Right renal cortex interstitium (tissue), 3 donors: Measurements from ENCODE around the gene POLR3K. TPM values are rescaled to one million over a fixed set of nuclear protein-coding genes. Genes with fewer than 3 reads are reported as not detected.
"Not testable (repeated sequence)": the region's sequence is repeated elsewhere in the genome, so short reads cannot be mapped to it uniquely, and the experiment has no call there.

Experiments
- DNase-seq, 3 donors: peaks; one replicate each; pipeline ENCODE4 v3.0.0-alpha.2; 2013; ENCODE audit warnings: low read depth in 3 of 3, low spot score in 2 of 3
- polyA plus RNA-seq, 3 donors: library from polyadenylated mRNA; unstranded; fragments of 120-200 nt; gene quantifications; one replicate each; pipeline ENCODE4 v1.2.1, GENCODE V29; 2013; ENCODE audit not compliant: insufficient read length in 3 of 3

POLR3K gene
- polyA plus RNA-seq, 3 donors: 14.7 to 16.5 (median 15.1) TPM

DNA sequence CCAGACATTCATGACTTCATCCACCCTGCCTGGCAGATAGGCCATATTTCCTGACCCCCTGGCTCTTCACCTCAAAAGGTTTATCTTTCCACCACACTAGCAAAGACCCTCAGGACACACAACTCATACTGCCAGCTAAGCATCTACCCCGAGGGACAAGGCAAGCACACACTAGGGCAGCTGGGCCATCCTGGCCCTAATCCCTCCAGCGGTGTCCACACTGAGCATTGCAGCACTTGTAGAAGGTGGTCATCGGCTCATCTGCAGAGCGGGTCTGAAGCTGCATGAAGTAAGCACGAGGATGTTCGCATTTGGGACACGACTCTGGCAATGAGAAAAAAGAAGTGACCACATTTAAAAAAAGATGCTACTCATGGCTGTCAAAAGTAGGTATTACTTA, 6.2 kb downstream of the POLR3K start:
- DNase-seq: no peak

DNA sequence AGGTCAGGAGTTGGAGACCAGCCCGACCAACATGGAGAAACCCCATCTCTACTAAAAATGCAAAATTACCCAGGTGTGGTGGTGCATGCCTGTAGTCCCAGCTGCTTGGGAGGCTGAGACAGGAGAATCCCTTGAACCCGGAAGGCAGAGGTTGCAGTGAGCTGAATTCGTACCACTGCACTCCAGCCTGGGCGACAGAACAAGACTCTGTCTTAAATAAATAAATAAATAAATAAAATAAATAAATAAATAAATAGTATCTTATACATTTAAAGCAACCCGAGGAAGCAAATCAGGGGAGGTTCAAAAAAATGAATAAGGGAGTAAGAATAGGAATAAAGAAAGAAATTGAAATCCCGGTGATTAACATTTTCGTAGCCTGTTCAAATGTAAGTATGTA, 6.9 kb downstream of the POLR3K start:
- DNase-seq: not testable (repeated sequence)

DNA sequence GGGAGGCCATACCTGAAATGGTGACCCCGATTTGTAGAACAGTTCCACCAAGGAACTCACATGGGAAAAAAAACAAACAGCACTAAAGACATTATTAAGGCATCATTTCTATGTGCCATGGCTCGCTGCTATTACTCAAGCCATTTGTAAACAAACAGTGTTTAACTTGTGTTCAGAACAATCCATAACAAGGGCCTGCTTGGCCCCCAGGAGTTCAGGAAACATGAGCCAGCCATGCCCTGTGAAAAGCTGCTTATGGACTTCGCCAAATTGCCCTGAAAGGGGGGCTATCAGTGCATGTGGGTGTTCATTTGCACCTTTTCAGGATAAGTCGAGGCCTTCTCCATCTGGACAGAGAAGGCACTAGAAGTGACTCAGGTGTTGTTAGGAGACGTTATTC, 8.0 kb downstream of the POLR3K start:
- DNase-seq: no peak

DNA sequence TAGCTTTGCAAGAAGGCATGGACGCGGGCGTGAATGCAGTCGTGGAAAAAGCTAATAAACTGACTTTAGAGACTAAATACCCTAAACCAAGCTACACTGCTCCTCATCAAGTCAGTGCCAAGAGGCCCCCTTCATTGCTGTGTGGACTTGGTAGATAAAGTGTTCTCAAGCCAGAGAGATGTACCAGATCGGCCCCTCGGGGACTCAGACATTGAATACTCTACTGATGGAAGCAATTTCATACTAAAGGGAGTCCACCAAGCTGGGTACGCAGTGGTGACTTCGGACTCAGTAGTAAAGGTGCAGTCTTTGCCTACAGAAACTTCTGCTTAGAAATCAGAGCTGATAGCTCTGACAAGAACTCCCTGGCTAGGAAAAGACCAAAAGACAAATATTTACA, 8.8 kb downstream of the POLR3K start:
- no peak for DNase-seq

DNA sequence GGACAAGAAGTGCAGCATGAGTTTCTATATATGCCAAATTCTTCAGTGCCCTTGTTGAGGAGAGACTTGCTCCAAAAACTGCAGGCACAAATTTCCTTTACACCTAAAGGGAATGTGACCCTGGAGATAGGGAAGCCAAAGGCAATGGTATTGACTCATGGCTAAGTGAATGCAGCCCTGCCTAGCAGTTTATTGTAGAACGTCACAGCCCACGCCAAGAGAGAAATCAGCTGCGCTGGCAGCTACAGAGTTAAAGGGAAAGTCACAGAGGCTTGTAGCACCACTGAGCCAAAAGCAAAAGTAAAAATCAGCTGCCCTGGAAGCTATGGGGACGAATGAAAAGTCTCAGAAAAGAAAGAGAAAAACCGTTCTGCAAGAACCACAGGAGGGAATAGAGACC, 10.1 kb downstream of the POLR3K start:
- no peak for DNase-seq

DNA sequence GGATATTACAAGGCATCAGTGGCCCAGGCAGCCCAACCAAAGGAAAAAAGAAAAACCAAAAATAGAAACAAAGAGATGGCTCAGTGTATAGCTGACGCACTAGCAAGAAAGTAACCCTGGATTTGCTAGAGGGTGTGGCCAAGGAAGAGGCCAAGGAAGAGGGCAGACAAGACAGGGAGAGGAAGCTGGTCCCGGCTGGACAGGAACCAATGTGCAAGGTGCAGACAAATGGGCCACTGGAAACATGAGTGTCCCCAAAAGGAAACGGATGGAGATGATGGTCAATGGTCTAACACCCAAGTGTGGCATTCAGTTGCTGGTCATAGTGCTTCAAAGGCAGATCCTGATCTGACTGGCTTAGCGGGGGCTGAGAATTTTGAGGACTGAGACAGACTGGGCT, 10.7 kb downstream of the POLR3K start:
- DNase-seq: no peak

DNA sequence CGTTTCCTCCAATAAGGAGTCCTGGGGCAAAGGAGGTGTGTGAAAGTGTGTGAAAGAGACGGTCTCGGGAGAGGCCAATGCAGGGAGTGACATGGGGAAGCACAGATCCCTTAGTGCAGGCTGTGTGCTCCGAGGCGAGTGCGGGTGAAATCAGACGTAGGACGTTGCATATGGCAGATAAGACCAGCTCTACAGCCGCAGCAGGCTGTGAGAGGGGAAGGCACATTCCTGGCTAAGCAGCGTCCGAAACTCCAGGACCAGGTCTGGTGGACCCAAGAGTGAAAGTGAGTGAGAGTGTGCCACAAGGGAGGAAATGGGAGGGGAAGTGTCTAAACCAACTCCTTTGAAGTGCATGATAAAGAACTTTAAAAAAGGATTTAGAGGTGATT, 11.3 kb downstream of the POLR3K start:
- no peak for DNase-seq

DNA sequence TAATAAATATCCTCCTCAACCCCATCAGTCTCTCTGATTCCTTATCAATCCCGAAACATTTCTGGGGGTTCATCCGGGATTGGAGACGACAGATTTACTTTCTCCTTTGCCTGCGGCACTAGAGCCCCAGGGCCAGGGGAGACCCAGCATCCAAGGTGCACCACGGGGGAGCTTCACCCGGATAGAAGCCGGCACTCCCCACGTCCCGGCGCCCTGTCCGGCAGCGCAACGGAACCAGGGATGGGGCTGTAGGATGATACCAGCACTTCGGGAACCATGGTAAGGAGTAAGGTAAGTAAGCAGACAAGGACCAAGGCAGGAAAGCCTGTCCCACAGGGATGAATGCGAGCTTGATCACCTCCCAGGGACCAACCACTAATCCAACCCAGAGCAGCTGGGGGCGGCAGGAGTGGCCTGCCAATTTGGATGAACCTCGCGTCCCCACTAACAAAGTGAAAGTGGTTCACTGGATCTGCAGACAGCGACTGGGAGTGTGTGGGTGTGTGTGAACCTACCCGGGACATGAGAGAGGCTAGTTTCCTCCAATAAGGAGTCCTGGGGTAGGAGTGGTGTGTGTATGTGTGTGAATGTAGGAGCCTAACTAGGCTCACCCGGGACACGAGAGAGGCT, 11.9 kb downstream of the POLR3K start:
- DNase-seq: no peak

DNA sequence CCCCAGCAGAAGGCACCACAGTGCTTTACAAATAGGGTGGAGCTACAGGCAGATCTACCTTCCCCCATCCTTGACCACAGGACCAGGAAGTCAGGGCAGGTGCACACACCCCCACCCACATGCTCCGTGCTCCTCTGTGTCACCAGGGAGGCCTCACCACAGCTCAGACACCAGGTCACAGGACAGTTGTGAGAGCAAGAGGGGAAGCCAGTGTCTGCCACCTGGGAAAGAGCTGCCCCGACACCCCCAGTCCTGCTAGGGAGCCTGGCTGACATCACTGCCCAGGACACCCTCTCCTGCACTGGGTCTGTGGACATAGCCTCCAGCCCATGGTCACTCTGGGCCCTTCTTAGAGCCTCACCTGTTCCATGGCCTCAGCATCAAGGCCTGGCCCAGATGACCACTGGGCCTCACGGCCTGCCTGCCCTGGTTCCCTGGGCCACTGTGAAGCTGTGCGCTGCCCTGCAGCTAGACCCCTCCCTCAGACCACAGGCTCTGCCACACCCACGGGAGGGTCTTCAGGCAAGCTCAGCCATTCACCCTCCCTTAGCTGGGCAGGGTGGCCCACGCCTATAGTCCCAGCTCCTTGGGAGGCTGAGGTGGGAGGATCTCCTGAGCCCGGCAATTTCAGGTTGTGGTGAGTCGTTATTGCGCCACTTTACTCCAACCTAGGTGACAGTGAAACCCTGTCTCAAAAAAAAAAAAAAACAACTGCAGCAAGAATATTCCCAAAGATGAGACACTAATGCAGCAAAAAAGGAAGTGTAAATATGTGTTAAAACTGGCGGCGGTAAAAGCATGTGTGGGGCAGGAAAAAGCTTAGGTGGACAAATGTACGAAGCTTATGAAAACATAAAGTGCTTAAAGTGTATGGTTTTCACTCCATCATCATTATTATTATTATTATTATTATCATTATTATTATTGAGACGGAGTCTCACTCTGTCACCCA, 14.2 kb downstream of the POLR3K start:
- no peak for DNase-seq

DNA sequence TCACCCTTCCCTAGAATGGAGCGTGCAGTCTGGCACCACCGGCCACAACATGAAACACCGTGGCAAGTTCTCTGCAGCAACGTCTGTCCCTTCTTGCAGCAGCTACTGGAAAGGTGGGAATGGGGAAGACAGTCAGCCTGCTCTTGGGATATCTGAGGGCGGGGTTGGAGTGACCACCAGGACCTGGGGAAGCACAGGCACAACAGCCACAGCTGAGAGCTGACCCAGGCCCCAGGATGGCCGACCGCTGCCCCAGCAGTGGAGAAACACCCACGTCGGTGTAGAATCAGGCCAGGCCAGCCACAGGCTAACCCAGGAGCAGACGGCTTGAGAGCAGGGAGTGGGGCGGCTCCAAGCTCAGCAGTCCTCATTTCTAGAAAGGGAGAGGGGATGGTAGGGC, 15.2 kb downstream of the POLR3K start:
- not testable (repeated sequence) for DNase-seq

DNA sequence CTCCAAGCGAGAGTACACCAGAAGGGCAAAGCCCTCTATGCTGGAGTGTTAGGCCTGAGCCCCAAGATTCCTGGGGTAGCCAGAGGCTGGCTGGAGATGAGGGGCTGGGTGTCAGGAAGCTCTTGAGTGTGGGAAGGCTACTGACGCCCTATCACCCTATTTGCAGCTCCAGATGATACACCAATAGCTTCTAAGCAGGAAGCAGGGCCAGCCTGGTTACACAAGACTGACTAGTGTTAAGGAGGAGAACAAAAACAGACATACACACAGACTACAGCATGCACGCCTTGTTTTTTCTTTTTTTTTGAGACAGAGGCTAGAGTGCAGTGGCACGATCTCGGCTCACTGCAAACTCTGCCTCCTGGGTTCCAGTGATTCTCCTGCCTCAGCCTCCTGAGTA, 15.9 kb downstream of the POLR3K start:
- DNase-seq: no peak

DNA sequence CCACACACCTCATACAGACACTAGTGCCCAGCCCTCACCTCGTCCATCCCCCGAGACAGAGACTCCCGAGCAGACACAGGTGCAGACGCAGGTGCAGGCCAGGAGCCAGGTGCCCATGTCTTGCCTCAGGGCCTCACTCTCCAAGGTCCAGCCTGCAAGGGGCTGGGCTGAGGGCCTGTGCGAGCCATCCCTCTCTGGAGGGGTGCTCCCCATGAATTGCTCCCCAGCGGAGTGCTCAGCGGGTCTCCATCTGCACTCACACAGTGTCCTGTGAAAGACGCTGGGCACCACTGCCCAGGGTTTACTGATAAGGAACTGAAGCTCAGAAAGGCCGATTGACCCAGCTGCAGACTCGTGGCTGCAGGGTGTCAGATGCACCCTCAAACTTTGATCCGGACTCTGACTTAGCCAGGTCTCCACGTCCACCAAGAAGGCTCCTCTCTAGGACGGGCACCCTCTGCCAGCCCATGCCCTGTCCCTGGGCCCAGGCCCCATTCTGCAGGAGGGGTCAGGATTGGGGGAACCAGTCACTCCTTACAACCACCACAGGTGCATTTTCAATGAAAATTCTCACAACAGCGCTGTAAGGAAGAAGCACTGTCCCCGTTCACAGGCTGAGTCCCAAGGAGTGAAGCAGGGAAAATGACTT, 16.9 kb downstream of the POLR3K start:
- no peak for DNase-seq

DNA sequence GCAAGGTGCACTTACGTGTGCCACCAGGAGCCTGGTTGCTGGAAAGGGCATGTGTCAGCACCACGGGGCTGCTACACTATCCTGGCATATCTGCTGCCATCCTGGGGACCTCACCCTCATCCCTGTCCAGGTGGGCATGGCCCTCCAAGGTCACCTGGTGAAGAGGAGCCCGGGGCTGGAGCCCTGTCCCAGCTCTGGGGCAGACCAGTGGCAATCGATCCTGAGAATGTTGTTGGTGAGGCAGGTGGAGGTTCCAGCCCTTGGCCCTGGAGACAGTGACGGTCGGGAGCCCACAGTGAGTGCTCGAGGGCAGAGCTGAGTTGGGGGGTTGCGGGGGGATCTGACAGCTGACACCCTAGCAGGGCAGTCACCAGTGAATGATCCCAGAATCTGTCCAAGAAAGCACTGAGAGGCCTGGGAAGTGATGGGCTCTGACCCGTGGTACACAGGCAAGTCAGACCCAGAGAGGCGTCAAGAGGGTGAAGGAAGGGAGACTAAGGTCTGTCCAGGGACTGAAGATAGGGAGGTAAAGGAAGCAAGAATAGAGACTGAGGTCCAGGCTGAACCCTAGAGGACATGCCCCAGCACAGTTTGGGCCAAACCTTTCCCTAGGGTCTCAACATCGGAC, 17.6 kb downstream of the POLR3K start:
- no peak for DNase-seq

DNA sequence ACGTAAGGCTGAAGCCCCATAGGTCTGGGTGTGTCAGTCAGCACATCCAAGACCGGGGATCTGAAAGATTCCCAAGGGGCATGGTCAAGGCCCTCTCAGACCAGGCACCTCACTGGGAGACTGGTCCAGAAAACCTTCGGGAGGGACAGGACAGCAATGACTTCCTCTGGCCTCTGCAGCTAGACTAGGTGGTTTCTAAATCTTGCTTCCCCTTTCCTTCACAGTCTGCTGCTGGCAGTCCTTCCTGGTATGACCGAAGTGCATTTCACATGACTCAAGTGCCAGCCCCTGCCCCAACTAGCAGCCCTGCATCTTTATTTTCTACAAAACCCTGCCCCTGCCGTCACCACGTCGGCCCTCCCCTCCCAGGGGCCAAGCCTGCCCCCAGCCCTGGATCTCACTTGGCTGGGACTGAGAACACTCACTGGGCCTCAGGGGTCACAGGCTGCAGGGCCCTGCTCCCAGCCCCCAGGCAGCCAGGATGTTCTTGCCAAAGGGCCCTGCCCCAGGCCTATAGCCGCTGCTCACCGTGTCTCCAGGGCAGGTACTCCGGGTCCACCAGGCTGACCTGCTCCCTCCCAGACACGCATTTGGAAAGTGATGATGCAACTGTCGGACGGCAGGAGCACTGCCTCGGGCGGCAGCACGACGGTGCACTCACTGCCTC, 18.3 kb downstream of the POLR3K start:
- no peak for DNase-seq

DNA sequence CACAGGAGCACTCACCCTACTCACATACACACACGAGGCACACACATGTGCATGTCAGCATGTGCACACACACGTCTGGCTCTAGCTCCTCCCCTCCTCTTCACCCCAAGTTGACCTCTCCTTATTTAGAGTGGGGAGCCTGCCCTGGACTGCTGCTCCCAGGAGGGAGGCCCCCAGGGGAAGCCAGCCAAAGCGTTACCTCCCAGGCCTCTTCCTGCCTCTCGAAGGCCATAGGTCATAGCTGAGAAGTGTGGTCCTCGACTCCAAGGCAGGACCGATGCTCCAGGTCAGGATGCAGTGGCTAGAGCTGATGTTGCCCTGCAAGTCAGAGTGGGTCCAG, 18.8 kb downstream of the POLR3K start:
- DNase-seq: no peak

DNA sequence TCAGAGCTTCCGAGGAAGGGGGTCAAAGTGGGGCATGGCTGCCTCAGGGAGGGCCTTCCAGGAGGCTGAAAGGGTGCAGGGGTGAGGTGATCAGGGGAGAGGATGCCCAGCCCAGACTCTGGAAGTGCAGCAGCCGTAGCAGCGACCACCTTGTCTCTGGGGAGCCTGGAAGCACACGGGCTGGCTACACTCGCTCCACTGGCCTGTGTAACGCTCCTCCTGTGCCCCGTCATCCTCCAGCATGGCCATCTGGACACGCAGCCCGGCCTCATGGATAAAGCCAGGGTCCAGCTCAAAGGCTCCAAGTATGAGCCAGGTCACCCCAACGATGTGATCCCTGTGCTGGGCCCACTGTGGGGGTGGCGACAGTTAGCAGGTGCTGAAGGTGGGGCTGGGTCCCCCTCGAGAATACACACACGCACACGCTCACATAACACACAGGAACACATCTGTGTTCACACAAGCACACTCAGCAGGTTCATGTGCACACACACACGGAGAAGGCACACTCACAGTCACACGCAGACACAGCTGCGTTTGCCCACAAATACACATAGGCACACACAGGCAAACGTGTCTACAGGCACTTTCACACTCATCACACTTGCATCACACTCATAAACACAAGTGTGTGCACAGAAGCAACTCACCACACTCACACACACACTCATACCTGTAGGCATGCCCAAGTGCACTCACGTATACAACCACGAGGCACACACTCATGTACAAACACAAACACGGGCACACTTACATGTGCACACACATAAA, 19.3 kb downstream of the POLR3K start:
- DNase-seq: no peak

DNA sequence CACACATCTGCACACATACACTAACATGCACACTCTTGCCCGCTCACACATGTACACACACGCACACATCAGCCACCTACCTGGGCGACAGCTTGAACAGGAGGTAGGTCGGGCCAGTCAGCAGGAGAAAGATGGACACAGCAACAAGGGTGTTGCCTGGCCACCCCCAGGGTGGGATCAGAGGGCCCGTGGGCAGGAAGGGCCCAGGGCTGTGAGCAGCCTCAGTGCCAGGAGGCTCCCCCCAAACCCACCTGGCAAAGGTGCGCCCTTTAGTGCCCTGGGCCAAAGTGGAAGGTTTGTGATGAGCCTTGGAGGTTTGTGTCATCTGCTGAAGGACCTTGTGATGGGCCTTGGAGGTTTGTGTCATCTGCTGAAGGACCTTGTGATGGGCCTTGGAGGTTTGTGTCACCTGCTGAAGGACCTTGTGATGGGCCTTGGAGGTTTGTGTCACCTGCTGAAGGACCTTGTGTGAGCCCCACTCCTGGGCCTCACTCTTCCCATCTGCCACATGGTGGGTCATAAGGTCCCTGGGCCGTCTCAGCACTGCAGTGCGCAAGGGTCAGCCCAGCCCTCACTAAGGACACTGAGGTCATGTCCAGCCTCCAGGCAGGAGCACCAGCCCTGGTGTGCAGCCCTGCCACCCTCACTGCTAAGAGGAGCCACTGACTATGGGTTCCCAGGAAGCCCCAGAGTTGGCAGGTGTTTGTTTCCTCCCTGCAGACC, 20.1 kb downstream of the POLR3K start:
- not testable (repeated sequence) for DNase-seq

DNA sequence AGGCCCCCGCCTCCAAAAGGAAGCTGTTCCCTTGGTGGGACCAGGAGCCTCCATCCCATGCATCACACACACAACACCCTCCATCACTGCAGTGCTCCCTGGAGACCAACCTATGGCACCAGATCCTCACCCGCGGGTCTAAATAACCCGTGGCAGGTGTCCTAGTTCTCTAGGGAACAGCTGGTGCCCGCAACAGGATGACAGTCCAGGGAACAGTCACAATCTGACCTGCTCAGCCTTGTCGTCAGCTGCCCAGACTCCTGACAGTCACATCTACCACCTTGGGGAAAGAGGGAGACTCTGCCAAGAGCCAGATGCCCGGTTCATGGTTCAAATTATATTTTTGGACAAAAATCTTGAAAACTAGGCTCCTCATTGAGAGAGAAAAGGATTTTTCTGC, 22.8 kb downstream of the POLR3K start:
- DNase-seq: not testable (repeated sequence)

DNA sequence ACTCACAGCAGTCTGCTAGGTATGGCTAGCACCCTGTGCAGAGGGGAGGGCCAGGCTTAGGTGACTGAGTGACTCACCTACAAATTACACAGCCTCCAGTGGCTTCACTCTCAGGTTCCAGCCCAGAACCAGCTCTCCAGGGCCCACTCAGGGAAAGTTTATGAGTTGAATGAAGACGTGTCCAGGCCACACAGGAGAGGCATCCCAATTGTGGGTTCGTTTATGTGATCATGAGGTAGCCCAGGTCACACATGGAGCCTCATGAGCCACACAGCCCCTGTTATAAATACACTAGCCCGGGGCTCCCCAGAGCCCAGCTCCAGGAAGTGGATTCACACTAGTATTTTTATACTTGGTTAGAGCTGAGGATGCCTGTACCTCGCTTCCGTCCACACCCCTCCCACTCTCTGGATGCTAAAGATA, 27.5 kb downstream of the POLR3K start:
- not testable (repeated sequence) for DNase-seq
